ENCODE measurements around the gene SNX32. TPM values are rescaled to one million over a fixed set of nuclear protein-coding genes. Genes with fewer than 3 reads are reported as not detected.

SNX32 gene
- total RNA-seq, 1 experiment from 2014 or later: not detected

DNA sequence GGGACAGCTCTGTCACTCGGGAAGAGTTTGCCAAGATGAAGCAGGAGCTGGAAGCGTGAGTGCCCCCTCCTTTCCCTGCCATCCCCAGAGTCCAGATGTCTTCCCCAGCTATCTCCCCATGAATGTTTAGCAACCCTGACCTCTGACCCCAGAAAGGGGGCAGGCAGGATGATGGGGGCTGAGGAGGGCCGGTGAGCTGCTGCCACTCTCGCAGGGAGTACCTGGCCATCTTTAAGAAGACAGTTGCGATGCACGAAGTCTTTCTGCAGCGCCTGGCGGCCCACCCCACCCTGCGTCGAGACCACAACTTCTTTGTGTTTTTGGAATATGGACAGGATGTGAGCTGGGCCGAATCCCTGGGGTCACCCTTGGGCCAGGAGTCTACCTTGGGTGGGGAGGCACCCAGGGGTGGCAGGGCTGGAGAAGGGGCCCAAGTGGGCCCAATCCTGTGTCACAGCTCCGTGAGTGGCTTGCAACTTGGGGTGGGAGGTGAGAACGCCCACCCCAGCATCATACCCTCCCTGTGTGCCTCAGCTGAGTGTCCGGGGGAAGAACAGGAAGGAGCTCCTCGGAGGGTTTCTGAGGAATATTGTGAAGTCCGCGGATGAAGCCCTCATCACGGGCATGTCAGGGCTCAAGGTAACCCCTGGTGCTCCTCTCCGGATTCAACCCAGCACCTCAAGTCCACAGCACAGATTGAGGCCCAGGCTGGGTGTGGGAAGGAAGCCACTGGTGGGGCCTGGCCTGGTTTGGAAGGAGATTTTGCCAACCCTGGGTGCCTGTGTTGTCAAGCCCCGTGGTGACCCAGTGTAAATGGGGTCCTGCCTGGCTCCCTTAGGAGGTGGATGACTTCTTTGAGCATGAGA, 16.7 kb downstream of the SNX32 start:
- POLR2A ChIA-PET: interaction anchor here (1.4 kb wide), 1 partner anchor 9 kb away, joined by 3 read pairs; no protein-coding TSS in a partner anchor
- DNase-seq (ENCODE audit: low read depth, low spot score): no peak
- BruUV-seq (replicated peaks): no TSS peak

DNA sequence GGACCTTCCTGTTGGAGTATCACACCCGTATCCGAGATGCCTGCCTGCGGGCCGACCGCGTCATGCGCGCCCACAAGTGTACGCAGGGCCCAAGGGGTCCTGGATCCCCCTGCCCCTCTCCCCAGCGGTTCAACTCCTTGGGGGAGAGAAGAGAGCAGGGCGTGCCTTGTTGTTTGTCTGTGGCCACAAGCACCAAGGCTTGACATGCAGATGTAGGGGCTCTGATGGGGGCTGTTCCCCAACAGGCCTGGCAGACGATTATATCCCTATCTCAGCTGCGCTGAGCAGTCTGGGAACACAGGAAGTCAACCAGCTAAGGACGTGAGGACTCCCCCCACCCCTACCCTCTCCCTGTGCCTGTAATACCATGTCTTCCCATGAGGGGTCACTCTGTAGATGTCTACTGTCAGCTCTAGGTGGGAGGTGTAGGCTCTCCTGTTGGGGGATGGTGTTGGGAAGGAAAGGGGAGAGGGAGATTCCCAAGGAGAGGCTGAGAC, 17.4 kb downstream of the SNX32 start:
- in situ Hi-C loops (cut with HindIII; ENCODE audit: low pct_unique_long_range_greater_than_20kb, low sequenced_read_pairs): no loop called here
- H3K36me3 ChIP-seq (ENCODE audit: control insufficient read depth, insufficient read depth, low read length): peaks cover 23% of the 10 kb centered on the region
- no peak for DNase-seq (ENCODE audit: low read depth, low spot score)

More for the DNA sequence above, 16.7 kb downstream of the SNX32 start:
- Histone ChIP-seq H3K27ac (ENCODE audit: low read length) (no peak overlapping the region), H3K36me3 (ENCODE audit: control insufficient read depth, insufficient read depth, low read length) (peaks cover 17% of the 10 kb centered on the region), H3K4me3 (ENCODE audit: low read depth in 2 of 2, low read length in 2 of 2) (no peak overlapping the region), H3K9me3 (ENCODE audit: control insufficient read depth, insufficient read depth, low read depth, low read length) (no peaks in the 10 kb centered on the region), H3K4me1 (ENCODE audit: control insufficient read depth, insufficient read depth, low read length) (peaks cover 27% of the 10 kb centered on the region), H3K27me3 (ENCODE audit: control insufficient read depth, insufficient read depth, low read length) (no peaks in the 10 kb centered on the region)
- TF ChIP-seq TCF7L2 (IDR thresholded peaks at IDR 0.05; ENCODE audit: low read depth, low read length) (no peak), POLR2AphosphoS5 (IDR thresholded peaks at IDR 0.05; ENCODE audit: low read depth, low read length) (no peak), SIN3A (IDR thresholded peaks at IDR 0.05; ENCODE audit: borderline replicate concordance, insufficient read depth, low read depth, low read length) (no peak)
- TF ChIP-seq, protein P1, sequence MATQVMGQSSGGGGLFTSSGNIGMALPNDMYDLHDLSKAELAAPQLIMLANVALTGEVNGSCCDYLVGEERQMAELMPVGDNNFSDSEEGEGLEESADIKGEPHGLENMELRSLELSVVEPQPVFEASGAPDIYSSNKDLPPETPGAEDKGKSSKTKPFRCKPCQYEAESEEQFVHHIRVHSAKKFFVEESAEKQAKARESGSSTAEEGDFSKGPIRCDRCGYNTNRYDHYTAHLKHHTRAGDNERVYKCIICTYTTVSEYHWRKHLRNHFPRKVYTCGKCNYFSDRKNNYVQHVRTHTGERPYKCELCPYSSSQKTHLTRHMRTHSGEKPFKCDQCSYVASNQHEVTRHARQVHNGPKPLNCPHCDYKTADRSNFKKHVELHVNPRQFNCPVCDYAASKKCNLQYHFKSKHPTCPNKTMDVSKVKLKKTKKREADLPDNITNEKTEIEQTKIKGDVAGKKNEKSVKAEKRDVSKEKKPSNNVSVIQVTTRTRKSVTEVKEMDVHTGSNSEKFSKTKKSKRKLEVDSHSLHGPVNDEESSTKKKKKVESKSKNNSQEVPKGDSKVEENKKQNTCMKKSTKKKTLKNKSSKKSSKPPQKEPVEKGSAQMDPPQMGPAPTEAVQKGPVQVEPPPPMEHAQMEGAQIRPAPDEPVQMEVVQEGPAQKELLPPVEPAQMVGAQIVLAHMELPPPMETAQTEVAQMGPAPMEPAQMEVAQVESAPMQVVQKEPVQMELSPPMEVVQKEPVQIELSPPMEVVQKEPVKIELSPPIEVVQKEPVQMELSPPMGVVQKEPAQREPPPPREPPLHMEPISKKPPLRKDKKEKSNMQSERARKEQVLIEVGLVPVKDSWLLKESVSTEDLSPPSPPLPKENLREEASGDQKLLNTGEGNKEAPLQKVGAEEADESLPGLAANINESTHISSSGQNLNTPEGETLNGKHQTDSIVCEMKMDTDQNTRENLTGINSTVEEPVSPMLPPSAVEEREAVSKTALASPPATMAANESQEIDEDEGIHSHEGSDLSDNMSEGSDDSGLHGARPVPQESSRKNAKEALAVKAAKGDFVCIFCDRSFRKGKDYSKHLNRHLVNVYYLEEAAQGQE (IDR thresholded peaks at IDR 0.05; ENCODE audit: insufficient read depth in 1 of 2, low read depth in 2 of 2, low read length in 1 of 2): no peak
- TF ChIP-seq, protein P2, sequence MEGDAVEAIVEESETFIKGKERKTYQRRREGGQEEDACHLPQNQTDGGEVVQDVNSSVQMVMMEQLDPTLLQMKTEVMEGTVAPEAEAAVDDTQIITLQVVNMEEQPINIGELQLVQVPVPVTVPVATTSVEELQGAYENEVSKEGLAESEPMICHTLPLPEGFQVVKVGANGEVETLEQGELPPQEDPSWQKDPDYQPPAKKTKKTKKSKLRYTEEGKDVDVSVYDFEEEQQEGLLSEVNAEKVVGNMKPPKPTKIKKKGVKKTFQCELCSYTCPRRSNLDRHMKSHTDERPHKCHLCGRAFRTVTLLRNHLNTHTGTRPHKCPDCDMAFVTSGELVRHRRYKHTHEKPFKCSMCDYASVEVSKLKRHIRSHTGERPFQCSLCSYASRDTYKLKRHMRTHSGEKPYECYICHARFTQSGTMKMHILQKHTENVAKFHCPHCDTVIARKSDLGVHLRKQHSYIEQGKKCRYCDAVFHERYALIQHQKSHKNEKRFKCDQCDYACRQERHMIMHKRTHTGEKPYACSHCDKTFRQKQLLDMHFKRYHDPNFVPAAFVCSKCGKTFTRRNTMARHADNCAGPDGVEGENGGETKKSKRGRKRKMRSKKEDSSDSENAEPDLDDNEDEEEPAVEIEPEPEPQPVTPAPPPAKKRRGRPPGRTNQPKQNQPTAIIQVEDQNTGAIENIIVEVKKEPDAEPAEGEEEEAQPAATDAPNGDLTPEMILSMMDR (IDR thresholded peaks at IDR 0.05): no peak
- intact Hi-C loops (cut with micrococcal nuclease; ENCODE audit: unreplicated experiment) (loop anchor here (10.0 kb wide), 1 partner anchor 296 kb away; the partner anchor contains the start of gene LTBP3), in situ Hi-C loops (cut with HindIII; ENCODE audit: low pct_unique_long_range_greater_than_20kb, low sequenced_read_pairs) (no loop called here)
- CTCF ChIA-PET: interaction anchor here (0.6 to 1.6 kb wide), 3 partner anchors 10 to 106 kb away, joined by 3 to 6 read pairs (median 5); partner anchors contain the start of genes MUS81 and SNX32
- ATAC-seq: peak; percentile 7

More for the DNA sequence above, 17.4 kb downstream of the SNX32 start:
- ChIA-PET CTCF (interaction anchor here (0.9 to 1.6 kb wide), 4 partner anchors 18 to 139 kb away, joined by 5 to 12 read pairs (median 6); partner anchors contain the start of genes KAT5 and SNX32), POLR2A (interaction anchor here (0.6 to 1.7 kb wide), 3 partner anchors 9 to 735 kb away, joined by 4 to 13 read pairs (median 4); partner anchors contain the start of gene MUS81)
- H3K27ac ChIP-seq (ENCODE audit: low read length): no peak overlapping the region
- intact Hi-C loops (cut with micrococcal nuclease; ENCODE audit: unreplicated experiment): loop anchor here (10.0 kb wide), 1 partner anchor 296 kb away; the partner anchor contains the start of gene LTBP3
- H3K4me3 ChIP-seq (ENCODE audit: low read depth in 2 of 2, low read length in 2 of 2): no peak overlapping the region
- no TSS peak for BruUV-seq (replicated peaks)
- peaks cover 33% of the 10 kb centered on the region for H3K4me1 ChIP-seq (ENCODE audit: control insufficient read depth, insufficient read depth, low read length)
- TF ChIP-seq POLR2AphosphoS5 (IDR thresholded peaks at IDR 0.05; ENCODE audit: low read depth, low read length) (peak; percentile 68), TCF7L2 (IDR thresholded peaks at IDR 0.05; ENCODE audit: low read depth, low read length) (no peak), SIN3A (IDR thresholded peaks at IDR 0.05; ENCODE audit: borderline replicate concordance, insufficient read depth, low read depth, low read length) (no peak)
- TF ChIP-seq, protein P2 (IDR thresholded peaks at IDR 0.05): peak; percentile 91
- TF ChIP-seq, protein P1 (IDR thresholded peaks at IDR 0.05; ENCODE audit: insufficient read depth in 1 of 2, low read depth in 2 of 2, low read length in 1 of 2): no peak
- peak; percentile 59 for ATAC-seq
- no peaks in the 10 kb centered on the region for H3K27me3 ChIP-seq (ENCODE audit: control insufficient read depth, insufficient read depth, low read length)
- H3K9me3 ChIP-seq (ENCODE audit: control insufficient read depth, insufficient read depth, low read depth, low read length): no peaks in the 10 kb centered on the region

Data from Panc1 (cell line).